ENCODE data around the gene SP5.
A peak's percentile ranks its signal among the peaks of the same experiment; 100 is the strongest.
"Not testable (repeated sequence)": the region's sequence is repeated elsewhere in the genome, so short reads cannot be mapped to it uniquely, and the experiment has no call there.

SP5 gene

DNA sequence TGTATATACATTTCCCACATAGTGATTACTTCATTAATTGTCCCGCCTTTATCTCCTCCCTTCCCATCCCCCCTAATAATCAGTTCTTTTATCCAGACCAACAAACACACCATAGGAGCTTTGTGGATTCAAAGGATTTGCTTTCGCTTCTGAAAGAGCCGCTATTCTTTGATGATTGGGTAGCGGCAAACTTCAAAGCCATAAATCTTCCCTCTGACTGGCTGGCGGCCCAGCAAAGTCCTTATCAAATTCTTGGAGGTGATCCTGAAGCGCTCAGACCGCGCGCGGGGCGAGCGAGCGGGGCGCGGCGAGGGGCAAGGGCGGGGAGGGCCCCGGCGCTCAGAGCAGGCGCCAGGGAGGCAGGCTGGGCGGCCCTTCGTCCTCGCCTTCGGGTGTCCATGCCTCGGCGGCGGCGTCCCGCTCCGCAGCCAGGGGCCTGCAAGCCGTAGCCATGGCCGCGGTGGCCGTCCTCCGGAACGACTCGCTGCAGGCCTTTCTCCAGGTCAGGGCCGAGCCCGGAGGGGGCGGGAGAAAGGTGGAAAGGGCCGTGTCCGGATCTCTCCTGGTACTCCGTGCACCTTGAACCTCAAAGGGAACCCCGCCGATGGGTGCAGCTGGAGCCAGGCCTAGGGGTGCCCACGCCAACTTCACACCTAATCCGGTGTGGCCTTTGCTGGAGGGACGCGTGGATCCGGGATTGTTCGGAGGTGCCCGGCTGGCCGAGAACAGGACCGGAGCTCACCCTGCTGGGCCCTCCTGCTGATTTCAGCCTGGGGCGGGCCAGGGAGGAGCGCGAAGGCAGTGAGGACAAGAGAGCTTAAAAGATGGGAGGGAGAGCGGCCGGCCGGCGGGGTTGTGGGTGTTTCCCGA lies at the start of gene SP5:
Gene SP5, plus strand, starts transcription at position 276 of the 870 bp plus-strand sequence. Its CDS starts 176 bp downstream, at position 452.
- peak; percentile 48 for DNase-seq

DNA sequence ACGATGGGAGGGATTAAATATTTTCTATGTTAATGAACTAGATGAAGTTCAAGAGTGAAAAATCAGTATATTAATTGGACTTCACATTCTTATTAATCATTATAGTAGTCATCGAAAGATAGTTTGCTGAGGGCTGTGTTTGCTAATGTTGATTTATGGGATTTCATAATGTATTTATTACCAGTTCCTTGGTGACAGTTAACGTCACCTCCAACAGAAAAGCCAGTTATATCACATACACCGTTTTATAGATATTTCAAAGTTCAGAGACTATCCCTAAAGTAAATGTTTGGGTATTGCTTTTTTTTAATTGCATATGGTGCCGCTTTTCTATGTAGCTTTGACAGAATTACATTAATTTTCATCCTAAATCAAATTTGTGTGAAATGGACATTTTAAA lies 49.4 kb upstream of the SP5 start:
- DNase-seq, result no peak

DNA sequence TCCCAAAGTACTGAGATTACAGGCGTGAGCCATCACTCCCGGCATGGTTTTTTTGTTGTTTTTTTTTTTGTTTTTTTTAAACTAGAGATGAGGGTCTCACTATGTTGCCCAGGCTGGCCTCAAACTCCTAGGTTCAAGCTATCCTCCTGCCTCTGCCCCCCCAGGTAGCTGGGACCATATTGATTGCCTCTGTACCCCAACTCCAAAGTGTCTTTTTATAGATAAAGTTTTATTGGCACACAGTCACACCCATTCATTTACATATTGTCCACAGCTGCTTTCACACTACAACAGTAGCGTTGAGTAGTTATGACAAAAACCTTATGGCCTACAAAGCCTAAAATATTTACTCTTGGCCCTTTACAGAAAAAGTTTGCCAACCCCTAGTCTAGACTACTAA lies 45.2 kb upstream of the SP5 start:
- no peak for DNase-seq

DNA sequence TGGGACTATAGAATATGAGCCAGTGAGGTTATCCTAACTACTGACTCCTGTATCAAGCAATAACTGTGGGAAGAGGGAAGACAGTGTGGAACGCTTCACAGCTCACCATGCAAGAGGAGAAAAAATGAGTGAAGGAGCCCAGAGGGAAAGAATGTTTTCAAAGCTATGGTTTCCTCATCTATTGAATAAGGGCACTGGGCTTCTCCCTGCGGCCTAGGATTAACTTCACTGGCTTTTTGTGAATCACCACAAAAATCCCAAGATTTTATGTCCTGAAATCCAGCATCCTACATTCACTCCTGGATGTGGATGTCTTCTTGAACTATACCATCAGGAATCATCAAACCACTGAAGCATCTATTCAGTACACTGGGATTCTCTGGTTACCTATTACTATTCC lies 44.5 kb upstream of the SP5 start:
- no peak for DNase-seq

DNA sequence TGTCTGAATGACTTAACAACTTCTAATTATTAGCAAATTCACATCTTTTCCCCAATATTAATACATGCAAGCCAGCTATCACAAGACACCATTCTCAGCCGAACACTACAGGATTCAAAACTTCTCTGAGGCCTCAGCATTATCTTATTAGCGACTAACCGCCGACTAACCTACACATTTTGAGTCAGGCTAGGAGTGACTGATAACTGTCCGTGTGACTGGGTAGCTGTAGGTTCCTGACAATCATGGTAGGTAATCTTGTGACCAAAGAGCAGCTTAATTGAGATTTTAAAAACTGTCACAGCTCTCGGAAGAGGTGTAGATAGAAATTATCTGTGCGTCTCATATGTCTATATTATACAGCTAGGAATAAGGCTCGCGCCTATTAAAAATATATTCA lies 44.1 kb upstream of the SP5 start:
- DNase-seq, result no peak

DNA sequence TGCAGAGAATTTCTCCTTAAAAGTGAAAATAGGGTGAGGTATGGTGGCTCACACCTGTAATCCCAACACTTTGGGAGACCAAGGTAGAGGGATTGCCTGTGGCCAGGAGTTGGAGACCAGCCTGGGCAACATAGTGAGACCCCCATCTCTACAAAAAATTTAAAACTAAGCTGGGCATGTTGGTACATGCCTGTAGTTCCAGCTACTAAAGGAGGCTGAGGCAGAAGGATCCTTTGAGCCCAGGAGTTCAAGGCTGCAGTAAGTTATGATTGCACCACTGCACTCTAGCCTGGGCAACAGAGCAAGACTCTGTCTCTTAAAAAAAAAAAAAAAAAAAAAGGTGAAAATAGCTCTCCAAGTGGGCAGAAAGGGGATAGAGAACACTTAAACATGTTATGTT lies 40.9 kb upstream of the SP5 start:
- not testable (repeated sequence) for DNase-seq

DNA sequence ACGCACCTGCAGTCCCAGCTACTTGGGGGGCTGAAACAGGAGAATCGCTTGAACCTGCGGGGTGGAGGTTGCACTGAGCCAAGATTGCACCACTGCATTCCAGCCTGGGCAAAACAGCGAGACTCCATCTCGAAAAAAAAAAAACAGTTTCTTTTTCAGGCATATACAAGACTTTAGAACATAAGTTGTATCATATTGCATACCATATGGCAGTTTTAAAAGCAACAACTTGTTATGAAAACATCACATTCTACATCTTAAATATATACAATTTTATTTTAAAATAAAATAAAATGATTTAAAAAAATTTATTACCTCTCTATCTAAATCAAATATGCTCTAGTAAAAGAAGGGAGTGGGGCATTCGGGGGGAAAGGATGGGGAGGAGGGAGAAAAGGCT lies 39.4 kb upstream of the SP5 start:
- no peak for DNase-seq

DNA sequence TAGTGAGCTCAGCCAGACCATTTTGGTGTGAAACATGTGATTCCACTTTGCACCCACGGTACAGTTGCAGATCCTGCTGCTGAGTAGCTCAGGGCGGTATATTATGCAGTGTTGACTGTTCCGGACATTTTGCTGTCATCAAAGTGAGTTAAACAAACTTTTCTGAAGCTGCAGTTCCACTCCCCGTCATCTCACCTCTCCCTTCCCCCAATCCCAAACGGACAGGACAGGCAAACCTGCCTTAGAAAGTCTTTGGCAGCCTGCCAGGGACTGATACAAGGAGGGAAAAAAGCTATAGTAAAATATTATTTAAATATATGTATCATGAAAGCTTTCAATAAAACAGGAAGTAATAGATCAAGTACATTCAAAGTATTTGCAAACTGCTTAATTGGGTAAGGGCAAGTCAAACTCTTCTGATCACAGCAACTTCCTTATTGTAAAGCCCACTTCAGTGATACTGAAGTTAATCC lies 35.5 kb upstream of the SP5 start:
- DNase-seq, result no peak

DNA sequence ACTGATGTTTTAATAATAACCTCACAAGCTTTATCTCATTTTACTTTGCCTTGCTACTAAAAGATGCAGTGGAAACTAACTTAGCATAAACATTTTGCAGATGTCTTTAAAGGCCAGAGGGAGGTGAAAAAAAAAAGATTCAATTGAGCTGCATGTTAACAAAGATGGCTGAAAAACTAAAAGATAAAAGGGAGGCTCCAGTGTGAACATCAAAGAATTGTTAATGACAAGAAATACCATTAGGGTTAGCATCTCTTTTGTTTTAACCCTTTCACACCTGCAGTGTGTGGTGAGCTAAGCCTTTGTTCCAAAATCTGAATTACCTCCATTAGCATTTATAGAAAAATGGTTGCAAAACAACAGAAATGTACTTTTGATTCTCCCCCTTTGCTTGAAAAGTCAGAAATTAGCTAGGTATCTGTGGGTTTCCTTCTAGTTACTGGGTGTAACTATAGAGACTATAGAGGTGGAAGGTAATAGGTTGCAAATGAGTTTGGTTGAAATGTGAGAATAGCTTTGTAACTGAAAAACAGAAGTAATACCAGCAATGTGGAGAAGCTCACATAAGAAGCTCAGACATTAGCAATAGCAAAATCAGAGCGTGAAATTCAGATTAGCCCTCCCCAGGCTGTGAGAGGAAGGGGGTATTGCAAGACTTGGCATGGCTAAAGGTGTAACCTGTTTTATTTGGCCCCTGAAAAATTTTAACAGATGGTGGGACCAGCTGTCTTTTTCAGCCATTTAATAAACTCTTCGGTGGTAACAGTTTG lies 34.8 kb upstream of the SP5 start:
- no peak for DNase-seq

DNA sequence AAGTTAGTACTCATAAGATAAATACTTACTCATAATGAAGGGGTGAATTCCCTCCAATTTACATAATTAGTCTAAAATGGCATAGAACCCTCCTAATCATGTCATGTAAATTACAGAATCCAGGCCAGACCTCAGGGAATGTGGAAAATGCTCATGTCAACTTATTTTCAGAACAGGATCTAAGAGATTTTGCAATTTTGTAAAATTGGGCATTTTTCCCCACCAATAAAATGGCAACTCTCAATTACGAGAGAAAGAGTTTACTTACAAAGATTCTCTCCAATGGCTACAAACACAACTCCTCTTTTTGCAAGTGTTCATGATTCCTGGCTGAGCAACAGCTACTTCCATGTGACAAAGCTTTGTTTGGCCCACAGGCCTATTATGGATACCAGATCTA lies 33.8 kb upstream of the SP5 start:
- no peak for DNase-seq

DNA sequence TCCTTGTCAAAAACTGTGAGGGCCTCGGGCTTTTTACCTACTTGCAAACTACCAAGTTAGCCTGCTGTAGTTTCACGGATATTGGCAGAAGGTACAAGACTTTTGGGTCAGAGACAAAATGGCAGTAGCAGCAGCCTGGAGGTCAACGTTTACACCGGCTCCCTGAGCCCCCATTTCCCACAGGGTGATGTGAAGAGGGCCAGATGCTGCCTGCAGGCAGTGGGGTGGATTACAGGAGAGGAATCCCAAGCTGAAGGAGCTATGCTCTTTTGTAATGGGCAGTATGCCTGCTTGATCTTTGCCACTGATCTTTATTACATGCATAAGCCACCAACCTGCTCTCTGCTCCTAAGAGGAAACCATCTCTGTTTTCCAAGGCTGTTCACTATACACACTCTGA lies 29.5 kb upstream of the SP5 start:
- no peak for DNase-seq

DNA sequence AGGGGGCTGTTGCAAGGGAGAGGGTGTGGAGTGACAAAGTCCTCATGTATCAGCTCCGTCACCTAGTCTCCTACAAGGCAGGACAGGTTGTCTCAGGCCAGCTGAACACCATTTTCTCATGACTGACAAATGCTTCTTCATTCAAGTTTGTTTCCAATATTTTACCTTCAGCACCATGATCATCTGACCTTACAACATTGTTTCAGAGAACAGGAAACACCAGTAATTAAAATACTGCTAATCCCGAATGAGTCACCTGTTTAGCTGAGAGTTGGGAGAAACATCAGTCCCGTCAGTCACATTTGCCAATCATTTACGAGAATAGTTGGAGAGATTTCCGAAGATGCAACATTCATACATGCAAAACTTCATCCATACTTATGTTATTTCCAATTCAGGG lies 25.7 kb upstream of the SP5 start:
- no peak for DNase-seq

DNA sequence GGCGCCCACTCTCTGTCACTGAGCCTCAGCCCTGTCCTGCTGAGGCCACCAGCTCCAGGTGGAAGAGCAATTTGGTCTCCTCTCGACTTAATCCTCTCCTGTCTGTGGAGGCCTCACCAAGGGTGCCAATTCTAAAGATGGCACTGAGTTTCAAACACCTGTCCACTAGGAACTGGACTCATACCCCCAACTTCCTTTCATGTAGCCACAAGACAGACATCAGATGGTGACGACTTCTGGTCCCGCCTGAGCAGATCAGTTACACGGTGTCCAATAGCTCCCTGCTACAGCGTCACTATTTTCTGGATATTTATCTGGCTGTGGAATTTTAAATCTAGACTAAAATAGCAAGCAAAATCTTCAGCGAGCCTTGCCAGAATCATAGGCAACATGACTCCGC lies 24.5 kb upstream of the SP5 start:
- no peak for DNase-seq

DNA sequence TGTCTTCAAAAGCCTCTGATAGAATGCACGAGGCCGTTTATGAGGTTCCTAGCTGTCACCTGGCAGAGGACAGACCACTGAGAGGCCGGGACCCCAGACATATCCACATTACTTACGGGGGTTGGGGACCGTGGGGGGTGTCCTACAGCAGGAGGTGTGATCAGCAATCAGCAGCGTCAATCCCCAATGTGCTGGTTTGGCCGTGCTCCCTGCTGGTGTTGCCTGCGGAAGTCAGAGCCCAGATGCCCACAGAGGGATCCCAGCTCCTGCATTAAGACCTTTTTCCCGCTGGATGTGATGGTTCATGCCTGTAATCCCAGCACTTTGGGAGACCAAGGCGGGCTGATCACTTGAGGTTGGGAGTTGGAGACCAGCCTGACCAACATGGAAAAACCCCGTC lies 20.8 kb upstream of the SP5 start:
- DNase-seq, result no peak

DNA sequence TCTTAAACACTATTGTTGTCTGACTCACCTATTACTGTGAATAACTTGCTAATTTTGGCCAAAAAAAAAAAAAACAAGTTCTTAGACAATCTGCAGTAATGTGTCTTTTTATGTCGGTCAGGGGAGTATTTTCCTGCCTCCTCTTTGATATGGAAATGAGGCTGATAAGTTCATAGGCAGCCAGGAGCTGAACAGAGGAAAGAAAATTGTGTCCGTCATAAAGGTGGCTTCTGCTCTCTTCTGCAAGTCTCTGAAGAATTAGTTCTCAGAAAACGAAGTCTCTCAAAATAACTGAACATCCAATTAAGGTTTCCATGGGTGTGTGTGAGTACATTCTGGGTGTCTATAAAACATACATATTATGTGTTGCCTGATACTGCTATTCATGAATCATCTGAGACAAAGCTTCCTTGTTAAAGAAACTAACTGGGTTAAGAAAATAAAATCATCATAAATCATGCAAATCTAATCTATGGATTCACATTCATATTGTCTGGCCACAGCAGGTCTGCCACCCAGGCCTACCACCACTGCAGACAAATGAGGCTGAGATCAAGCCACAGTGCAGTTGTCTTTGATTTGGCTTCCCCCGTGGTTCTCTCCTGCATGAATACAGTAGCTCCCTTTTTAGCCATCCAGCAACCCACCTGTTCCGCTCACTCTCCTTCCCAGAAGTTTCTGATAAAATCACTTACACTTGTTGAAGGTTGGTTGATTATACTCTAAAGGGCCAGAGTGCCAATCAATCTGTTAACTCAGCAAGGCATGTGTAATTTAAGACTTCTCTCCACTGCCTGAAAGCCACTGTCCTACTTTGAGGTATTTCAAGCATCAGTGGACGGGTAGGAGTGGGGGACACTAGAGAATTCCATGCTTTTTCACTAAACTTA lies 19.4 kb upstream of the SP5 start:
- no peak for DNase-seq

DNA sequence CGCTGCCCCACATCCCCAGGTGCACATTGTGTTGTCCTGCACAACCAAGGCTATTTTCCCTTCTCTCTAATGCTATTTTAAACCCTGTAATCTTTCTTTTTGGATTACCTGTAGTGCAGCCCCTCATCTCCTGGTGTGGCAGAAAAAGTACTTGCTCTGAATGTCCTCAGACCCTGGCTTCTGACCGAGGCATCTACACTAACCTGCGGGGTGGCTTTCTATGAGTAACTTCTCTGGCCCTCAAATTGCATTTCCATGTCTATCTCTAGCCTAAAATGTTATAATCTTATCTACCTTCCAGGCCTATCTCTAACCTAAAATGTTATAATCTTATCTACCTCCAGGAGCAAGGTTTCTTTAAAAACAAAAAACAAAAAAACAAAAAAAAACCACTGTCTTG lies 18.2 kb upstream of the SP5 start:
- DNase-seq, result no peak

DNA sequence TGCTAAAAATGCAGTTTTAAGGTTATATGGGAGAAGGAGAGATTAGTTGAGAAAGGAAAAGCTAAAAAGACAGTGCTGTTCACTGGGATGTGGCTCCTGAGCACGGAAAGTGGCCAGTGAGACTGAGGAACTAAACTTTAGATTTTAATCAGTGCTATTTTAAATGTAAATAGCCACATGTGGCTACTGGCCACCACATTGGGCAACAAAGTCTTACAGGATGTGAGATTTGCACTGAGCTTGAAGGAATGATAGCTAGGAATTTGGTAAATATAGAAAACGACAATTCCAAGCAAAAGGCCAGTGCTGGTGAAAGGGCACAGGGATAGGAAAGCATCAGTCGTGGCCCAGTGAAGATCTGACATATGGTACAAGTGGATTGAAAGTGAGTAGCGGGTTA lies 14.1 kb upstream of the SP5 start:
- DNase-seq, result no peak

DNA sequence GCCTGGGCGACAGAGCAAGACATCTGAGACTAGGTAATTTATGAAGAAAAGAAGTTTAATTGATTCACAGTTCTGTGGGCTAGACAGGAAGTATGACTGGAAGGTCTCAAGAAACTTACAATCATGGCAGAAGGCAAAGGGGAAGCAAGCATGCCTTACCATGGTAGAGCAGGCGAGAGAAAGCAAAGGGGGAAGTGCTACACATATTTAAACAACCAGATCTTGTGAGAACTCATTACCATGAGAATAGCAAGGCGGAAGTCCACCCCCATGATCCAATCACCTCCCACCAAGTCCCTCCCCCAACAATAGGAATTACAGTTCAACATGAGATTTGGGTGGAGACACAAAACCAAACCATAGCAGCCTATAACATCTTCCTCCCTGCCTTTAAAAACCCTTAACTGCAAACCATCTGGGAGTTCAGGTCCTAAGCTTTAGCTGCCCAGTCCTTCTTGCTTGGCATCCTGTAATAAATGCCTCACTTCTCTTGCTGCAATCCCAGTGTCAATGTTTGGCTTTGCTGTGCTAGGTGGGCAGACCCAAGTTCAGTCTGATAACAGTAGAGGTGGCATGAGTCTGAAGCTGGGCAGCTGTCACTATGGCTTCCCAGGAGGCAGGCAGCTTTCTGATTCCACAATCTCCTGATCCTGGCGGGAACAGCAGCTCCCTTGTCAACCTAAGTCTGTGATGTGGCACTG lies 11.2 kb upstream of the SP5 start:
- DNase-seq, result no peak

DNA sequence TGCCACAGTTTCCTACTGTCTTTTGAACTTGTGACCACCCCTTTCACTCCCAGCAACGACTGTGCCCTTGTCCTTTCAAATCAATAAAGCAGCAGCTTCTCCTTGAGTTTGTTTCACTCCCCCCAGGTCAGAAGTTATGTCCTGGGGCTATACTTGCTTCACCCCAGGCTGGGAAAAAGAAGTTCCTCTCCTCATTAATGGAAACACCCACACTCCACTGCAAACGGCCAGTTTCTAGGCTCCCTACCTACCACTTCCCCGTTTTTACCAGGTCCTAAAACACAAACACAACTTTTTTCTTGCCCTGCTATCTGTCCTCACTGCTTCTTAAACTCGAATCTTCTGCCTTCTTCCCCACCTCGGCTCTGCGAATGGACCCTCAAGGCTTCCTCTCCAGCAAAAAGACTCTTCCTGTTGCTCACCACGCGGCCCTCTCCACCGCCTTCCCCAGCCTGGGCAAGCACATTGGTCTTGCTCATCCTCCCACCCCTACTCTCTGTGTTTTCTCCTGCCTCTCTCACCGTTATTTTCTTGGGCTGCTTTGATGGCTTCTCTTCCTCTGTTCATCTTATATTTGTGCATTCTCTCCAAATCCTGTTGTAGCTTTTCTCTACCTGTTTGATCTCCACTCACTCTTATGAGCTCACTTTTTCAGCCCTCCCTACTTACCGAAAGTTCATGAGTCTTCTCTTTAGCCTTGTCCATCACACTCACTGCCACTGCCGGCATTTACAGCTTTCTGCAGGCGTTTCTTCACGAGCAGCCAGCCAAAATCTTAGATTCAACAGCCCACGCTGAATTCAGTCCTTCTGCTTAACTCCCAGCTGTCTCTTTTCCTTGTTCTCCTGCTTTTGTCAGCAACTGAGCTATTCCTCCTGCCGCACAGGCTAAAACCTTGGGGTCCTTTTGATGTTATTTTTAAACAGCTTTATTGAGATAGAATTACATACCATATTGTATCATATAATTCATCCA lies 7.0 kb upstream of the SP5 start:
- DNase-seq, result no peak

DNA sequence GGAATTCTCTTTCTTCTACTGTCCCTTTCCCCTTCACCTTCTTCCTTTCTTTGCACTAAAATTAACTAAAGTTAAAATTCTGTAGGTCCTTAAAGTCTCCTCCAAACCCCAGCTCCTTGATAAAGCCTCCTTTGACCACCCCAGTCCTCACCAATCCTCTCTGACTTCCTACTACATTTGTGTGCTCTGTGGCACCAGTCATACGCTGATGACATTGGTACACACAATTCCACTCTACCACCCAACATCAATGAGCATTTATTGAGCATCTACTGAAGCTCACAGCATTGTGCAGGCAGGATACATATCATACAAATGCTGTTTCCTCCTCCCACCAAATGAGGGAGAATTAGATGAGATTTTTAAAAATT lies 4.5 kb upstream of the SP5 start:
- no peak for DNase-seq

DNA sequence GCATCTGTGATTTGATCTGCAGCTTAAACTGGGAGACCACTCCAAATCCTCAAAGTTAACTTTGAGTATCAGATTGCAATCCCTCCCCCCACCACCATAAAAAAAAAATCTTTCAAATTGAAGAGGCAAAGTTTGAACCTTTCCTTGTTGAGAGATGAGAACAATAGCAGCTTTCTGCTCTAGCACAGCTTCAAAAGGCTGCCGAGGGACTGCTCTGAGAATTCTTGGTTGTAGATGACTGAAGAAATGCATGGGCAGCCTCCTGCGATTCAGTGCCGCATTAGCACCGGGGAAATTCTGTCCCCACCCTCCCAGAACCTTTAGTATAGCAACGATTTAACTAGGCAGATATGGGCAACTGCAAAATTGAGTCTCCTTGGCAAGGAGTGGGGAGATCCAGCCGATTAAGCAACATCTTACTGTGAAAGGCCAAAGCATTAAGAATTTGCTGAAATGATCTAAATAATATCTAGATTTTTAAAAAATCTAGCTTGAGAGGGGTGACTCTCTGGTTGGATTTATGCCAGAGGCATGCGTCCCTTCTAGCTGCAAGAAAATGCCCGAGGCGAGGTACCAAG lies 3.9 kb upstream of the SP5 start:
- no peak for DNase-seq
